Ishikawa (cell line): ENCODE results near the gene PEPD.

Experiments used
- CEBPB ChIP-seq: IDR thresholded peaks from 2 replicates; pipeline ENCODE4 v1.6.1; 2012
- CREB1 ChIP-seq: IDR thresholded peaks from 2 replicates; pipeline ENCODE4 v1.6.1; 2012; ENCODE audit warnings: low read depth
- EGR1 ChIP-seq: IDR thresholded peaks from 2 replicates; pipeline ENCODE4 v1.6.1; 2012
- EP300 ChIP-seq: IDR thresholded peaks from 2 replicates; pipeline ENCODE4 v1.6.1; 2012; ENCODE audit warnings: borderline replicate concordance
- FOXM1 ChIP-seq: IDR thresholded peaks from 2 replicates; pipeline ENCODE4 v1.6.1; 2012; ENCODE audit warnings: low read depth, borderline replicate concordance
- NFIC ChIP-seq: IDR thresholded peaks from 2 replicates; pipeline ENCODE4 v1.6.1; 2012
- RAD21 ChIP-seq: IDR thresholded peaks from 2 replicates; pipeline ENCODE4 v1.6.1; 2012; ENCODE audit warnings: low read depth
- TAF1 ChIP-seq: IDR thresholded peaks from 2 replicates; pipeline ENCODE4 v1.6.1; 2012; ENCODE audit warnings: low read depth, mild to moderate bottlenecking
- TCF12 ChIP-seq: IDR thresholded peaks from 2 replicates; pipeline ENCODE4 v1.6.1; 2012; ENCODE audit warnings: low read depth
- TEAD4 ChIP-seq: IDR thresholded peaks from 2 replicates; pipeline ENCODE4 v1.6.1; 2012
- YY1 ChIP-seq: IDR thresholded peaks from 2 replicates; pipeline ENCODE4 v1.6.1; 2012; ENCODE audit warnings: low read depth
- ZBTB7A ChIP-seq: IDR thresholded peaks from 2 replicates; pipeline ENCODE4 v1.6.1; 2012; ENCODE audit warnings: low read depth
- TF ChIP-seq, protein P1 (sequence below): IDR thresholded peaks from 2 replicates; pipeline ENCODE4 v1.6.1; 2012; ENCODE audit warnings: low read depth, mild to moderate bottlenecking
- TF ChIP-seq, protein P2 (sequence below): IDR thresholded peaks from 2 replicates; pipeline ENCODE4 v1.6.1; 2012
- TF ChIP-seq, protein P3 (sequence below): IDR thresholded peaks from 2 replicates; pipeline ENCODE4 v1.6.1; 2012

Gene PEPD

DNA sequence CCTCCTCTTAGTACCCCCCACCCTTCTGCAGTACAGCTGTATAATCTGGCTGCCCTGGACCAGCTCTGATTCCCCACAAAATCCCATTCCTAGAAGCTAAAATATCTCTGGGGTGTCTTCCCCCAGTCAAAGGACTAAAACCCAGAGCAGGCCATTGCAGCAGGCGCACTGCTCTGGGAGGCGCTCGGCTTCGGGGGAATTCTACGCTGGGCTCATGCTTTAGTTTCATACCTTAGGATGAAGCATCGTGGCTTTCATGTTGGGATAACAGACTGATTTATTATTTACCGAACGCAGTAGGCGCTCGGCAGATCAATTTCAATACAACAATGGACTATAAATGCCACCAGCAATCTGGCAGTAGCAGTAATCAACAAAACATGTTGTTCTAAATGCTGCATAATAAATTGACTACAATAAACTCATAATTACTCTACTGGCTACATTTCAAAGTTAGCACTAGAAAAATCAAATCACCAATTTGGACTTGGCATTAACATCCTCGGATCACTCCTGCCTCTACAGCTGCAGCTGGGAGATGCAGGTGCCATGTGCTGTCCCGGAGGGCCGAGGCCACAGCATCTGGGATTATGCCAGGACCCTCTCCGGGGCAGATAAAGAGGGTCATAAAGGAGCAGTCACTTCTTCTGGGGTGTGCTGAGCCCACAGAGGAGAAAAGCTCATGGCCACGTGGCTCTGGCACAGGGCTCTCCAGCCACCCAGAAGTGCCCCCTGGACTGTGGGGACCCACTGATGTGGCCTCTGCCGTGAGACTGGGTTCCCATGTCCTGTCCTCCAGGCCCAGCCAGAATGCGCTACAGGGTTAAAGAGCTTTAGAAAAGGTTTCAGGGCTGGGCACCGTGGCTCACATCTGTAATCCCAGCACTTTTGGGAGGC, 112.8 kb downstream of the PEPD start:
- TF ChIP-seq EP300 (no peak), YY1 (no peak), TEAD4 (no peak), RAD21 (no peak)
- TF ChIP-seq, protein P1, sequence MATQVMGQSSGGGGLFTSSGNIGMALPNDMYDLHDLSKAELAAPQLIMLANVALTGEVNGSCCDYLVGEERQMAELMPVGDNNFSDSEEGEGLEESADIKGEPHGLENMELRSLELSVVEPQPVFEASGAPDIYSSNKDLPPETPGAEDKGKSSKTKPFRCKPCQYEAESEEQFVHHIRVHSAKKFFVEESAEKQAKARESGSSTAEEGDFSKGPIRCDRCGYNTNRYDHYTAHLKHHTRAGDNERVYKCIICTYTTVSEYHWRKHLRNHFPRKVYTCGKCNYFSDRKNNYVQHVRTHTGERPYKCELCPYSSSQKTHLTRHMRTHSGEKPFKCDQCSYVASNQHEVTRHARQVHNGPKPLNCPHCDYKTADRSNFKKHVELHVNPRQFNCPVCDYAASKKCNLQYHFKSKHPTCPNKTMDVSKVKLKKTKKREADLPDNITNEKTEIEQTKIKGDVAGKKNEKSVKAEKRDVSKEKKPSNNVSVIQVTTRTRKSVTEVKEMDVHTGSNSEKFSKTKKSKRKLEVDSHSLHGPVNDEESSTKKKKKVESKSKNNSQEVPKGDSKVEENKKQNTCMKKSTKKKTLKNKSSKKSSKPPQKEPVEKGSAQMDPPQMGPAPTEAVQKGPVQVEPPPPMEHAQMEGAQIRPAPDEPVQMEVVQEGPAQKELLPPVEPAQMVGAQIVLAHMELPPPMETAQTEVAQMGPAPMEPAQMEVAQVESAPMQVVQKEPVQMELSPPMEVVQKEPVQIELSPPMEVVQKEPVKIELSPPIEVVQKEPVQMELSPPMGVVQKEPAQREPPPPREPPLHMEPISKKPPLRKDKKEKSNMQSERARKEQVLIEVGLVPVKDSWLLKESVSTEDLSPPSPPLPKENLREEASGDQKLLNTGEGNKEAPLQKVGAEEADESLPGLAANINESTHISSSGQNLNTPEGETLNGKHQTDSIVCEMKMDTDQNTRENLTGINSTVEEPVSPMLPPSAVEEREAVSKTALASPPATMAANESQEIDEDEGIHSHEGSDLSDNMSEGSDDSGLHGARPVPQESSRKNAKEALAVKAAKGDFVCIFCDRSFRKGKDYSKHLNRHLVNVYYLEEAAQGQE, result no peak

DNA sequence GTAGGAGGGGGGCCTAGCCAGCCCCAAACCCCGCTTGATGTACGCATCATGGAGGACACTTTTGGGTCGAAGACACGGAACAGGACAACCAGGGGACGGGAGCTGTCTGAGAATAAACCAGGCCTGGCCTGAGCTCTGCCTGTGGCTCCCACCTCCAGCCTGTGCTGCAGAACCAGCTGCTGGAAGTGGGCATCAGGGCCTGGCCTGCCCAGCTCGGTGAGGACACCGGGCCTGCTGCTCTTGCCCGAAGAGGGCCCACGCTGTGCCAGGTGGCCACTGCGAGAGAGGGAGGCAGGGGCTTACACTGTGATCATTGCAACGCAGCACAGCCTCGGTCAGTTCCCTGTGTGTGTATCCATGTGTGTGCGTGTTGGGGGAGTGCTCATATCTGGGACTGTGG, 113.5 kb downstream of the PEPD start:
- TF ChIP-seq TCF12 (no peak), EGR1 (no peak), YY1 (no peak), CEBPB (no peak), EP300 (no peak)

DNA sequence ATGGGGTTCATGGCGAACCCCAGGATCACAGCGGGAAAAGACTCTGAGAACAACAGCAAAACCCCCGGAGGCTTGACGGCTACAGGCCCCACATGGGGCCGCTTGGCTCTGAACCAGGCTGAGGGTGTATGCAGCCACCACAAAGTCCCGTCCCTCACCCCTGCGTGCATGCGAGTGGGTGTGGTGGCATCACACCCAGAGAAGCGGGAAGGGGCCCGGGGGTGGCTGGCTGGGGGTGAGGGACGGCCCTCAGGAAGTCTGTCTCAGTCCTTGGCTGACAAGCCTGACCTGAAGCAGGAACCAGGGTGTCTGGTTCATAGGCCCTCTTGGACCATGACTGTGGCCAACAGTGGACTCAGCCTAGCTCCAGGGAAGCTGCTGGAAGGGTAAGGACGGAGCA, 113.9 kb downstream of the PEPD start:
- TF ChIP-seq, protein P1, result no peak
- TF ChIP-seq CEBPB (no peak), TAF1 (no peak)
- TF ChIP-seq, protein P2, sequence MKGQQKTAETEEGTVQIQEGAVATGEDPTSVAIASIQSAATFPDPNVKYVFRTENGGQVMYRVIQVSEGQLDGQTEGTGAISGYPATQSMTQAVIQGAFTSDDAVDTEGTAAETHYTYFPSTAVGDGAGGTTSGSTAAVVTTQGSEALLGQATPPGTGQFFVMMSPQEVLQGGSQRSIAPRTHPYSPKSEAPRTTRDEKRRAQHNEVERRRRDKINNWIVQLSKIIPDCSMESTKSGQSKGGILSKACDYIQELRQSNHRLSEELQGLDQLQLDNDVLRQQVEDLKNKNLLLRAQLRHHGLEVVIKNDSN, result no peak

DNA sequence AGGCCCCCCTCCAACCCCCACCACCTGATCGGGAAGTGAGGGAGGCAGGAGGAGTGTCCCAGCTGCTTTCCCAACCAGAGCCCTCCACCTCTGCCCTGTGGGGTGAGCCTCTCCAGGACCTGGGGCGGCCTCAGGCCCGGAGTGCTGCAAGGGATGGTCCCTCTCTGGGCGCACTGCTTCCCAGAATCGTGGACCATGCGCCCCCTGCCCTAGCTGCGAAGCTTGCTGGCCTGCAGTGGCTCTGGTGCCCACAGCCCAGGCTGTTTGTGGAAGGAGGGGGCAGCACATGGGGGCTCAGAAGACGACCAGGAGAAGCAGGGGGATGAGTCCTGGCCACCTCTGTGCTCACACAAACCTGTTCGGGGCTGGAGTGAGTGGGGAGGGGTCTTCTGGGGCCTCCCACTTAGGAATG, 114.4 kb downstream of the PEPD start:
- TF ChIP-seq EGR1, result no peak
- TF ChIP-seq FOXM1, result no peak
- TF ChIP-seq TCF12, result no peak
- no peak for TF ChIP-seq TAF1
- no peak for TF ChIP-seq TEAD4
- 0 out of 2 replicates have a peak, but pooled peaks have one; percentile 14 for TF ChIP-seq ZBTB7A

DNA sequence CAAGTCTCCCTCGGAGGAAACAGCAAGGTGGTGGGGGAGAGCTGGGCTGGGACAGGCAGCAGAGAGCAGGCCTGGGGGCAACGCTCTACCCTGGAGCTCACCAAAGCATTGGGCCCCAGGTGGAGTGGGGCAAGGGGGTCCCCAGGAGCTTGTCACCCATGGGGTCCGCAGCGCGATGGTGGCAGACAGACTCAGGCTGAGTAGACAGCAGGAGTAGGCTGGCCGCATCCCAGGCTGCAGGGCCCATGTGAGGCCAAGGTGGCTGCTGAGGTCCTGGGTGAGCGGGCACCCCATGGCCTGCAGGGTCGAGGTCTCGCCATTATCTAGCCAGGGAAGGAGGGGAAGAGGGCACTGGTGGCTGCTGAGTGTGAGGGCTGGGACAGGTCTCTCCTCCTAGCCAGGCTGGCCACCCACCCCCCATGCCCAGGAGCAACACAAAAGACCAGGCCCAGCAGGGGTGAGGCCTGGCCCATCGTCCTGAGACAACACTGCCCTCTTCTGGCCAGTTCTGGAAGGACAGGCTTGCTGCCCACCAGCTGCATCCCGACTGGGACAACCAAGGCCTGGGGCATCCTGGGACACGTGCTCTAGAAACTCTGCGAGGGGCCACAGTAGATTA, 115.0 kb downstream of the PEPD start:
- TF ChIP-seq EP300 (no peak), RAD21 (peak; percentile 94), ZBTB7A (0 out of 2 replicates have a peak, but pooled peaks have one; percentile 37)

DNA sequence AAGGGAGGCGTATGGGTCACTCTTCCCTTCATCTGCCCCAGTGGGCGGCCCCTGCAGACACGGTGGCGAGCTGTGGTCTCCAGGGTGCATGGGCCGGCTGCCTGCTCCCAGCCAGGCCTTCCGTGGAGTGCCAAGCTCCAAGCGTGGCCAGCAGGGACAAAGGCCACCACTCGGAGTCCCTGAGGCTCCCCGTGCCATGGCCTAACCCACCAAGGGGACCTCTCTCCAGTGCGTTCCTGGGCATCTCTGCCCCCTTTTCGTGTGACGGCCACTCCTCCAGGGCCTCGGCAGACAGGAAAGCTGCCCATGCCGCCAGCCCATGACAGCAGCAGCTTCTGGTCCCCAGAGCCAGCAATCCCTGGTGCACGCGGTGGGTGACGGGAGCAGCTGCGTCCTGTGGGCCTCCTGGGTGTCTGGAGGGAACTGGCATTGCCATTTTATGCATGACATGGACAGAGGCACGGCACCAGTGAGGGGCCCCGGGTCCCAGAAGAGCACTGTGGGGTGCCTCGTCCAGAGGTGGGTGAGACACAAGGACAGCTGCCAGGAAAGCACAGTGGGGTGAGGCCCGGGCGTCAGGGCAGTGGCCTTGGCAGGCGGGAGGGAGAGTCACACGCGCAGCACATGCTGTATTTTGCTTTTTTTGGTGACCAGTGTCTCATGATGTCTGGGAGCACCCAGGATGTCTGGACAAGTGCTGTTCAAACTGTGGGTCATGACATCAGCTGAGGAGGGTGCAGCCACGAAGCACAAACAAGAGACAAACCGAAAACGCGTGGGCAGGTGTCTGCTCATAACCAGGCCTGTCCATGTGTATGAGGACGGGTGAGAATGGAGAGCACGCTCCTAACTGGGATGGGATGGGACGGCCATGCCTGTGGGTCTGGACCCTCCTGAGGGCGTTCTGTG, 115.8 kb downstream of the PEPD start:
- TF ChIP-seq CREB1 (no peak), EGR1 (no peak)

DNA sequence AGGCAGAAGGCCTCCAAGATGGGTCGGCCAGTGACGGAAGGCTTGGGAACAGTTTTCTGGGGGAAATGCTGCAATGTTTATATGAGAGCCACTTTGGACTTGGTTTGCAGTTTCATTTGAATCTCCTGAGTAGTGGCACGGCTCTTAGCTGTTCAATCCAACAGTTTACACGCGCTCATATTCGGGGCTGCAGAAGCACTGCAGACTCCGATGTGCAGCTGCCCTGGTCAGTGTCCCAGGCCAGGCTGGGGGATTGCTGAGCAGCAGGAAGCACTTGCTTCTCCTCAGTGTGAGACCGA, 116.4 kb downstream of the PEPD start:
- TF ChIP-seq ZBTB7A (no peak), EP300 (no peak), TCF12 (no peak), TEAD4 (no peak), NFIC (no peak), EGR1 (no peak), TAF1 (no peak), RAD21 (no peak), YY1 (no peak), CEBPB (no peak), CREB1 (no peak)
- TF ChIP-seq, protein P2, result no peak
- TF ChIP-seq, protein P3, sequence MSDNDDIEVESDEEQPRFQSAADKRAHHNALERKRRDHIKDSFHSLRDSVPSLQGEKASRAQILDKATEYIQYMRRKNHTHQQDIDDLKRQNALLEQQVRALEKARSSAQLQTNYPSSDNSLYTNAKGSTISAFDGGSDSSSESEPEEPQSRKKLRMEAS, result no peak
- TF ChIP-seq, protein P1, result no peak
